Natural killer cell treated with Interleukin-12 subunit alpha and Interleukin-12 subunit beta and Interleukin-15 and Interleukin-18, amount 100 ng/mL, for 72 hours (primary cell): ENCODE results near the gene SHC2. TPM values are rescaled to one million over a fixed set of nuclear protein-coding genes. Genes with fewer than 3 reads are reported as not detected.

Experiments
- ATAC-seq, 2 donors: fragments of 150-1000 bp; cut with Tn5 transposase in 1 of 2; sonication (Bioruptor Pico), chemical (Tn5 transposase) in 1 of 2; 2 replicates each; pipeline ENCODE4 v1.10.0; 2021
- DNase-seq: peaks from one replicate; pipeline ENCODE4 v3.0.0; 2022; ENCODE audit warnings: low spot score
- H3K27ac Mint-ChIP-seq, 2 donors: 1 replicate in 1 of 2; 2 replicates in 1 of 2; pipeline ENCODE4 v1.8.0; 2022; ENCODE audit warnings: mixed read lengths in 2 of 2, mild to moderate bottlenecking in 1 of 2, moderate library complexity in 1 of 2
- H3K27me3 Mint-ChIP-seq, 2 donors: 1 replicate in 1 of 2; 2 replicates in 1 of 2; pipeline ENCODE4 v1.8.0; 2022; ENCODE audit warnings: mixed read lengths in 2 of 2
- H3K36me3 Mint-ChIP-seq: one replicate; pipeline ENCODE4 v1.8.0; 2022; ENCODE audit warnings: mixed read lengths
- H3K4me1 Mint-ChIP-seq, 2 donors: 1 replicate in 1 of 2; 2 replicates in 1 of 2; pipeline ENCODE4 v1.8.0; 2022; ENCODE audit warnings: low read depth in 2 of 2, mixed read lengths in 2 of 2, mild to moderate bottlenecking in 1 of 2
- H3K4me3 Mint-ChIP-seq: one replicate; pipeline ENCODE4 v1.8.0; 2022; ENCODE audit warnings: mixed read lengths
- H3K9me3 Mint-ChIP-seq: 2 replicates; pipeline ENCODE4 v1.8.0; 2022; ENCODE audit warnings: mixed read lengths
- total RNA-seq, 2 donors: library from RNA; stranded (reverse); gene quantifications; one replicate each; pipeline ENCODE4 v1.2.3, GENCODE V29; 2022

Gene SHC2
- total RNA-seq, 2 donors from 2014 or later: 0.67 TPM; not detected in 1

GRCh38 chr19:369256-369655 is 91.6 kb downstream of the SHC2 start:
- no peak overlapping the region for H3K4me3 Mint-ChIP-seq
- ATAC-seq (no peak), DNase-seq (no peak)
- H3K27me3 Mint-ChIP-seq: peaks cover 8 to 18% of the 10 kb centered on the region in 2 donors
- H3K4me1 Mint-ChIP-seq: no peaks in the 10 kb centered on the region
- no peaks in the 10 kb centered on the region for H3K9me3 Mint-ChIP-seq
- no peaks in the 10 kb centered on the region for H3K36me3 Mint-ChIP-seq
- H3K27ac Mint-ChIP-seq: no peak overlapping the region

DNA sequence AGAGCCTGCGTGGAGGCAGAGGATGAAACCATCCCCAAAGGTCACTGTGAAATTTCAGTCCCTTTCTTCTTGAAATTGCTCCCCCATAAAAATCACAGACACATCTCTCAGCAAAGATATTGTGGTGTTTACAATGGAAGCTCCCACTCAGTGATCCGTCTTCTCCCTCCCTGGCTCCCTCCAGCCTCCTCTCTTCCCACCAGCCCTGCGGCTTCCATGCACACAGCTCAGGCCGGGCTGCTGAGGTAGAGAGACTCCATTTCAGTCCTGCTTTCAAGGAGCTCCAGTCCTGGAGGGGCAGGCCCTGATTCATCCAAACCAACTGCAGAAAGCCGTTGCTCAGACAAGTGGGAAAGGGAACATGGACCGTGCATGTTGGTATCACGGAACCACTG is 92.2 kb downstream of the SHC2 start:
- H3K36me3 Mint-ChIP-seq: no peaks in the 10 kb centered on the region
- no peak overlapping the region for H3K4me3 Mint-ChIP-seq
- H3K9me3 Mint-ChIP-seq: no peaks in the 10 kb centered on the region
- no peak overlapping the region for H3K27ac Mint-ChIP-seq
- no peak for DNase-seq
- no peaks in the 10 kb centered on the region for H3K4me1 Mint-ChIP-seq
- peaks cover 8 to 18% of the 10 kb centered on the region in 2 donors for H3K27me3 Mint-ChIP-seq
- no peak for ATAC-seq

GRCh38 chr19:367963-368629 is 92.7 kb downstream of the SHC2 start:
- Mint-ChIP-seq H3K9me3 (no peaks in the 10 kb centered on the region), H3K27me3 (peaks cover 8 to 18% of the 10 kb centered on the region in 2 donors), H3K36me3 (no peaks in the 10 kb centered on the region), H3K4me1 (no peaks in the 10 kb centered on the region), H3K27ac (no peak overlapping the region), H3K4me3 (no peak overlapping the region)
- ATAC-seq (no peak), DNase-seq (no peak)

DNA sequence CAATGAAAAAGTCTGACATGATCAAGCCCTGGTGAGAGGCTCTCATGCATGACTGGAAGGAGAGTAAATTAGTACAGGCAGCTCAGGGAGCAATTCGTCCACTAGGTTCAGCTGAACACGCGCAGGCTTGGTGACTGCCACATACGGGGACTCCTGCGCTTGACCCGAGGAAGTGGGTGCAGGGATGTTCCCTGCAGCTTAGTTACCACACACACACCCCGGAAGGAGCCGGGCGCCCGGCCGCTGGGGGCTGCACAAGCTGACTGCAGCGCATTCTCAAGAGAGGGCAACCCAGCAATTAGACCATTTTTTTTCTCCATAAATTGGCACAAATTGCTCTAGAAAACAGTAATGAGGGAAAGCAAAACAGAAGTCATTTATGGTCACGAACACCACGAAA is 93.3 kb downstream of the SHC2 start:
- ATAC-seq (no peak), DNase-seq (no peak)
- Mint-ChIP-seq H3K27ac (no peak overlapping the region), H3K4me3 (no peak overlapping the region), H3K27me3 (peaks cover 8 to 20% of the 10 kb centered on the region in 2 donors), H3K36me3 (no peaks in the 10 kb centered on the region), H3K4me1 (no peaks in the 10 kb centered on the region), H3K9me3 (no peaks in the 10 kb centered on the region)

DNA sequence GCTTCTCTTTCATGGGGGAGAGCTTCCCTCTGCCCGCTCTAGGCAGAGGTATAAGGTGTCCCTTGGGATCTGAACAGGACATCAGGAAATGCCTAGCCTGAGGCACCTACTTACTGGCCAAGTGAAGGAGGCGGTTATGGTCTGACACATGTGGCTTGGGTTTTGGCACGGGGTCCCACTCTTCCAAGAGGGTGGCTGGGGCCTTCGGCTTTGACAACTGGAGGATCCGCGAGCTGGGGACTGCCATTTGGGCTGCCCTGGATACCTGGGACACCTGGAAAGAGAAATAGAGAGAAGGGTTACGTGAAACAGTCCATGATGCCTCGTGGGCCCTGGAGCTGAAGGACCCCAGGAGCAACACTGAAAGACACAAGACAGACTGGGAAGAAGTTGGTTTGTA is 93.9 kb downstream of the SHC2 start:
- Mint-ChIP-seq H3K36me3 (no peaks in the 10 kb centered on the region), H3K4me1 (no peaks in the 10 kb centered on the region), H3K27me3 (peaks cover 7 to 20% of the 10 kb centered on the region in 2 donors), H3K9me3 (no peaks in the 10 kb centered on the region), H3K27ac (no peak overlapping the region), H3K4me3 (no peak overlapping the region)
- no peak for DNase-seq
- no peak for ATAC-seq

Other genes starting within 250 kb of the SHC2 start
- gene PLPP2, start 169.6 kb downstream of the SHC2 start, total RNA-seq: under 1 TPM in 1 of 2 donors, not detected in 1; 0.05 TPM
- 10 to 100 TPM; 26.2 to 39.4 TPM for gene MIER2, start 116.2 kb downstream of the SHC2 start, total RNA-seq
- gene C2CD4C, start 51.9 kb downstream of the SHC2 start, total RNA-seq: not detected
- gene MADCAM1, start 35.5 kb upstream of the SHC2 start, total RNA-seq: under 1 TPM in 1 of 2 donors, not detected in 1; 0.33 TPM
- gene TPGS1, start 46.5 kb upstream of the SHC2 start, total RNA-seq: 10 to 100 TPM; 16.3 to 17.7 TPM
- gene CDC34, start 70.7 kb upstream of the SHC2 start, total RNA-seq: 10 to 100 TPM; 46.5 to 73.2 TPM
- 10 to 100 TPM; 34.5 to 49.7 TPM for gene GZMM, start 83.0 kb upstream of the SHC2 start, total RNA-seq
- gene BSG, start 111.6 kb upstream of the SHC2 start, total RNA-seq: 100 to 1,000 TPM; 236 to 274 TPM
- under 1 TPM; 0.29 to 0.64 TPM for gene HCN2, start 128.8 kb upstream of the SHC2 start, total RNA-seq
- gene POLRMT, start 172.5 kb upstream of the SHC2 start, total RNA-seq: 100 to 1,000 TPM in 1 of 2 donors, 10 to 100 TPM in 1; 55.0 to 104 TPM
- gene FGF22, start 178.8 kb upstream of the SHC2 start, total RNA-seq: not detected
- gene RNF126, start 202.2 kb upstream of the SHC2 start, total RNA-seq: 100 to 1,000 TPM in 1 of 2 donors, 10 to 100 TPM in 1; 77.7 to 138 TPM
- gene FSTL3, start 215.4 kb upstream of the SHC2 start, total RNA-seq: 1 to 10 TPM; 1.7 to 3.6 TPM
- gene PRSS57, start 234.4 kb upstream of the SHC2 start, total RNA-seq: 1 to 10 TPM in 1 of 2 donors, not detected in 1; 1.4 TPM
- not detected for gene PALM, start 247.9 kb upstream of the SHC2 start, total RNA-seq